Activated CD8-positive, alpha-beta memory T cell treated with anti-CD3 and anti-CD28 coated beads for 1 hour (primary cell): ENCODE data around the gene TUBA3D.
"Not testable (repeated sequence)": the region's sequence is repeated elsewhere in the genome, so short reads cannot be mapped to it uniquely, and the experiment has no call there.

Experiments used
- DNase-seq, 2 donors: peaks; one replicate each; pipeline ENCODE4 v3.0.0-alpha.2; 2020; ENCODE audit warnings: low read depth in 1 of 2; ENCODE audit errors: extremely low read depth in 1 of 2

The TUBA3D gene

GRCh38 chr2:131475831-131476230, at the start of gene TUBA3D:
Gene TUBA3D, plus strand, starts transcription at chr2:131476119. Its CDS starts 81 bp downstream, at chr2:131476200.
- no peak for DNase-seq

DNA sequence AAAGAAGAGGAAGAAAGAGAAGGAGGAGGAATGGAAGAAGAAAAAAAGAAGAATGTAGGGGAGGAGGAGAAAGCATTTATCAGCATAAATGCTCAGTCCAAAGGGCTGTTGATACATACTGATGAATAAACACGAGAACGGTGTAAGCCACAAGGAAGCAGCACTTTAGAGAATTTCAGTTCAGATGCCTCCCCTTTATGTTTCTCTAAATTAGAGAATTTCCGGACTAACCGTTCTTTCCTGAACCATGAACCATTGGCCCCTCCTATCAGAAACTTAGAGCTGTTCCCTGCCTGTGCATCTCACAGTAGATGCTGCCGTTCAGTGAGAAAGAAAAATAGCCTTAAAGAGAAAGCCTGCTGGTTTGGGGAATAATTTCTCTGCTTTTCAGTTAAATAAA, 49.2 kb upstream of the TUBA3D start:
- DNase-seq: no peak

- no peak for DNase-seq
Measured at GRCh38 chr2:131431336-131431735, 44.6 kb upstream of the TUBA3D start.

DNA sequence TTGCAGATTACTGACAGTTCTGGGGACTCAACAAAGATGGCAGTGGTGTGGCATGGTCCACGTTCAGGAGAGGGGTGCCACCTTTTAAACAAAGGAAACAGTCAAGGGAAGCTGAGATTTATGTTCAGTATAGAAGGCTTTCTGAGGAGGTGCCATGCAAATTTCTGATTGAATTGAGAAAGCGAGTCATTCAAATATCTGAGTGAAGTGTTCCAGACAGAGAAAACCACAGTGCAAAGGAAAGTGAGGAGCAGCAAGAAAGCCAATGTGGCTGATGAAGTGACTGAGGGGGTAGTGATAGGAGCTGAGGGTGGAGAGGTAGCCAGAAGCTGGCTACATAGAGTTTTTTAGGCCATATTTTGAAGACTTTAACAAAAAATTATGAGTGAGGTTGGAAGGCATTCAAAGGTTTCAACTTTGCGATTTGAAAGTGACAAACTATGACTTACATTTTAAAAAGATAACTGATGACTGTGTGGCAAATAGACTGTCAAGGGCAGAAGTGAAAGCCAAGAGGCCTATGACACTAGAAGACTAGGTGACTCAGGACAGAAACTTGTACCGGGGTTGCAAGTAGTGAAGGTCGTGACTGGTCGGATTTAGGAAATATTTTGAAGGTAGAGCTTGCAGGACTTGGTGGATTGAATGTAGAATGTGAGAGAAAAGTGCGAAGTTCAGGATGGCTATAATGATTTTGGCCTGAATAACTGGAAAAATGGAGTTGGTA, 35.0 kb upstream of the TUBA3D start:
- not testable (repeated sequence) for DNase-seq

DNA sequence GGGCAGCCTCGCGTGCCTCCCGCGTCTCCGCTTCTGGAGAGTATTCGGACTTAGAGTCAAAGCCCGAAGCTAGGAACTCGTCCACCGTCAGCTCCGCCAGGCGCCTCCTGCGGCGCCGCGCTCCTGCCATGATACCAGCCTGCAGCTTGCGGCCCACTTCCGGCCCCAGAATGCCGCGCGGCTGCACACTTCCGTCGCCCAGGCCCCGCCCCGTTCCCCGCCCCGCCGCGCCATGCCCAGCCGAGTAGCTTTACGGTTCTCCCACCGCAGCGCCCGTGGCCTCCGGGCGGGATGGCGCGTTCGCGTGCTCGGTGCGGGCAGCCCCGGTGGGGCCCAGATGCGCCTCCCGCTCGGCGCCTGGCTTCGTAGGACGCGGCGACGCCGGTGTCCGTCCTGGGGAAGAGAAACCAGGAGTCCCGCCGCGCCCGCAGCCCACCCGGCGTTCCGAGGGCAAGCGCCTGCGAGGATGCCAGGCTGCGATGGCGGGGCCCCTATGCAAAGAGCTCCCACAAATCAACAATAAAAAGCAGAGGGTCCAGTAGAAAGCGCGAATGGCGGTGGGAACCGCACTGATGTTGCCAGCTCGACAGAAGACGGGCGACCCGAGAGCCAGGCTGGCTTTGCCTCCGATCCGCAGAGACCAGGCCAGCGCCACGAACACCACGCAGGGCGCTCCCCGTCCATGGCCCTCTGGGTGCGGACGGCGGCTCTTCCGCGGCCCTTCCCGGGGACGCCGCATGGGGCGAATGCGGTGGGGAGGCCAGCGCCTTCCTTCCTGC, 31.0 kb upstream of the TUBA3D start:
- DNase-seq: not testable (repeated sequence)

DNA sequence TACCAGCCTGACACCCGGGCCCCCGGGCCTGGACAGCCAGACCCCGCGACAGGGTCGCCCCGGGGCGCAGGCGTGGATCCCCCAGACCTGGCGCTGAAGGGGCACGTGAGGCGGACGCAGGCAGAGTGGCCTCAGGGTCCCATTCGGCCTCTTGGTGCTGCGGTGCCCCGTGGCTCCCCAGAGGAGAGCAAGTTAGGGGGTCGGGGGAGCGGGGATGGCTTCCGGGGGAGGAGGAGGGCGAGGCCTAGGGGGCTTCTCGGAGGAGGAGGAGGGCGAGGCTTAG, 30.5 kb upstream of the TUBA3D start:
- DNase-seq: not testable (repeated sequence)

- DNase-seq: no peak
Measured at GRCh38 chr2:131445896-131446295, 30.0 kb upstream of the TUBA3D start.

- DNase-seq: not testable (repeated sequence)
Measured at GRCh38 chr2:131447981-131448380, 27.9 kb upstream of the TUBA3D start.

DNA sequence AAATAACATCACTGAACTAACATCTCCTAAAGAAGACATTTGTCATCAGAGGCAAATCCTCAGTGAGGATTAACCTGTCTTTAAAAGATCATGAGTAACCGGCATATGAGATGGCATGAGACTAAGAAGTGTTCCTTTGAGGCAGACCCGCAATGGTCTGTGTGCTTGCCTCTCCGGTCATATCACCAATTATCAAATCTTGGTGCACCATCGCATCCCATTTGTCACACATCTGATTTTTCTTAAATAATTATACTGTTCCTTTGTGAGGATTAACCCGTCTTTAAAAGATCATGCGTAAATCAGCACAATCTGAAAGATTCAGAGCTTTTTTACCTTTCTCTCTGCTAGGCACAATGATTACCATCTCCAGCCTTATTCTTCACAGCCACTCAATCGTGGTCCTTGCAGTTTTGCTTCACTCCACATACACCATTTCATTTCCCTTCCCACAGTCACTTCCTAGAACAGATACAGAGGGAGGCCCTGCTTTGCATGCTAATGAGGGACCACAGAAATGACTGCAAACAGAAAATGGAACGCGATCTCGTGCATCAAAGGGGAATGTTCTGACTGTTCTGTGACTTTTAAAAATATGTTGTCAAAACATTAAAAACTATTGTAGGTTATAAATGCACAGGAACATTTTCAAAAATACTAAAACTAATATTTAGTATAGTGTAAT, 24.5 kb upstream of the TUBA3D start:
- not testable (repeated sequence) for DNase-seq

DNA sequence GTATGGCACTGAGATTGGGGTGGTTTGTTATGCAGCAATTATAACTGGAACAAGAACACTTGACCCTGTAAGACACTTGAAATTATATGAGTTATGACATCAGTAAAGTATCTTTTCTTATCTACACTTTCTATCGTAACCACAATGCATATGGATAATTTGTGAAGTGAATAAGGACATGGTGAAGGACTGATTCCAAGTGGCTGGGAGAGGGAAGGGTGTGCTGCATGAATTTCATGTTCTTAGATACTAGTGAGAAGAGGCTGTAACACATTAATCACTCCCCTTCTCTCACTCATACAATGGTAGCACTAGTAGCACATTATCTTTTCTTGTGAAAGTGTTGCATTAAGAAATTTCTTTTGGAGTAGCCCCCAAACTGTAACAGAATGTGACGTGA, 21.0 kb upstream of the TUBA3D start:
- not testable (repeated sequence) for DNase-seq

DNA sequence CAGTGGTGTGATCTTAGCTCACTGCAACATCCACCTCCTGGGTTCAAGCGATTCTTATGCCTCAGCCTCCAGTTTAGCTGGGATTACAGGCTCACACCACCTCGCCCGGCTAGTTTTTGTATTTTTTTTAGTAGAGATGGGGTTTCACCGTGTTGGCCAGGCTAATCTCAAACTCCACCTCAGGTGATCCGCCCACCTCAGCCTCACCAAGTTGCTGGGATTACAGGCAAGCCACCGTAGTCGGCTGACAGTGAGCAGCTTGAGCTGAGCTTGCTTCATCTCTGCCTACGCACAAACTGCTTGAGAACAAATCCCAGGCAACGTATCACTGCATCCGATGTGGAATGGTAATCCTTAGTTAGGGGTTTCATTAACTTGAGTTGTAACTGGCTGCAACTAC, 8.2 kb upstream of the TUBA3D start:
- DNase-seq: not testable (repeated sequence)

- not testable (repeated sequence) for DNase-seq
Measured at GRCh38 chr2:131470944-131471343, 5.0 kb upstream of the TUBA3D start.

GRCh38 chr2:131471624-131472023, 4.3 kb upstream of the TUBA3D start:
- DNase-seq: not testable (repeated sequence)

- not testable (repeated sequence) for DNase-seq
Measured at GRCh38 chr2:131473266-131473665, 2.7 kb upstream of the TUBA3D start.

GRCh38 chr2:131476363-131476762, 444 bp downstream of the TUBA3D start:
- DNase-seq: not testable (repeated sequence)

DNA sequence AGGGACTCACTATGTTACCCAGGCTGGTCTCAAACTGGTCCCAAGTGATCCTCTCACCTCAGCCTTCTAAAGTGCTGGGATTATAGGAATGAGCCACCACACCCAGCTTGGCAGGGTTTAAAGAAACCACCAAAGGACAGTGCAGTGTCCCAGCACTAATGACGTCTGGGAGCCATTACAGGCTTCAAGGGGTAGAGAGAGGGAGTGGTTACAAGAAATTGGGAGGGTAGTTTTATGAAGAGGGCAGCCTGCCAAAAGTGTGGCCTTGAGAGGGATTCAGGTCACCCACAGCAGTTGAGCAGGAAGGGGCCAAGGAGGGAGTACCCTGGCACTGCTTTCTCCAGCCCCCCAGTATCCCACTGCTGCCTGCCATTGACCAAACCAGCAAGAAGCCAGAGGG, 1.3 kb downstream of the TUBA3D start:
- DNase-seq: not testable (repeated sequence)

GRCh38 chr2:131478074-131478849, 2.3 kb downstream of the TUBA3D start:
- DNase-seq: not testable (repeated sequence)

- DNase-seq: not testable (repeated sequence)
Measured at GRCh38 chr2:131478850-131479461, 3.0 kb downstream of the TUBA3D start.

DNA sequence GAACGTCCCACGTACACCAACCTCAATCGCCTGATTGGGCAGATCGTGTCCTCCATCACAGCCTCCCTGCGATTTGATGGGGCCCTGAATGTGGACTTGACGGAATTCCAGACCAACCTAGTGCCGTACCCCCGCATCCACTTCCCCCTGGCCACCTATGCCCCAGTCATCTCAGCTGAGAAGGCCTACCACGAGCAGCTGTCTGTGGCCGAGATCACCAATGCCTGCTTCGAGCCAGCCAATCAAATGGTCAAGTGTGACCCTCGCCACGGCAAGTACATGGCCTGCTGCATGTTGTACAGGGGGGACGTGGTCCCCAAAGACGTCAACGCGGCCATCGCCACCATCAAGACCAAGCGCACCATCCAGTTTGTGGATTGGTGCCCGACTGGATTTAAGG, 4.4 kb downstream of the TUBA3D start:
- DNase-seq: not testable (repeated sequence)

DNA sequence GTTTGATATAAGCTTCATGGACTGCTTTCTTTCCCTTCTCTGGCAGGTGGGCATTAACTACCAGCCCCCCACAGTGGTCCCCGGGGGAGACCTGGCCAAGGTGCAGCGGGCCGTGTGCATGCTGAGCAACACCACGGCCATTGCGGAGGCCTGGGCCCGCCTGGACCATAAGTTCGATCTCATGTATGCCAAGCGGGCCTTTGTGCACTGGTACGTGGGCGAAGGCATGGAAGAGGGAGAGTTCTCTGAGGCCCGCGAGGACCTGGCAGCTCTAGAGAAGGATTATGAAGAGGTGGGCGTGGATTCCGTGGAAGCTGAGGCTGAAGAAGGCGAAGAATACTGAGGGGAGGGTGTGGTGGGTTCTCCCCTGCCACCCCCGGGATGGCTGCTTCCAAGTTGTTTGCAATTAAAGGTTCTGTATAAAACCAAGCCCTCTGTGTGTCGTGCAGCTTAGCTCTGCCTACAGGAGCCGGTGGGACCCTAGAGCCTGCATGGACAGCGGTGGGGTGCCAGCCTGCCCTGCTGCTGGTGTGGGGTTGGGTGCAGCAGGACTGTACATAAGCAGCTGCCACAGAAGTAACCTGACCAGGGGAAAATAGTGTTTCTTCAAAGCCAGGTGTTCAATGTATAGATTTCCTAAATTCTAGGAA, 6.7 kb downstream of the TUBA3D start:
- DNase-seq: not testable (repeated sequence)
